ENCODE measurements around the gene UBC. TPM values are rescaled to one million over a fixed set of nuclear protein-coding genes. Genes with fewer than 3 reads are reported as not detected.
"Not testable (repeated sequence)": the region's sequence is repeated elsewhere in the genome, so short reads cannot be mapped to it uniquely, and the experiment has no call there.

Gene UBC
- total and polyA plus RNA-seq, 2 donors (not counting 1 experiment from before 2014, with no cell fraction given): 953 to 4,477 TPM

DNA sequence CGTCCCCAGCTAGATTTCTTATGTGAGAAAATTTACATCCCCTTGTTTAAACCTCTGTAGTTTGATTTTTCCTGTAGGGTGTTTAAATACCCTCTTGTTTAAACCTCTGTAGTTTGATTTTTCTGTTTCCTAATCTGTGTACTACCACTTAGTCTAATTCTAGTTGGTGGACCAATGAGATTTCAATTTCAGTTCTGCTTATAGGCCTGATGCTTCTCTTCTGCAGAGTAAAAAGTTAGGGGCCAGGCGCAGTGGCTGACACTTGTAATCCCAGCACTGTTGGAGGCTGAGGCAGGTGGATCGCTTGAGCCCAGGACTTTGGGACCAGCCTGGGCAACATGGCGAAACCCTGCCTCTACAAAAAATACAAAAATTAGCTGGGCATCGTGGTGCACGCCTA lies 11.5 kb downstream of the UBC start:
- no peak overlapping the region for H3K9ac ChIP-seq (ENCODE audit: low read length)
- CTCF ChIA-PET: interaction anchor here (0.5 to 13.4 kb wide), 4 partner anchors 8 to 133 kb away, joined by 3 to 384 read pairs (median 4); no protein-coding TSS in a partner anchor
- peak overlapping the region; percentile 27 for H3K4me3 Mint-ChIP-seq

DNA sequence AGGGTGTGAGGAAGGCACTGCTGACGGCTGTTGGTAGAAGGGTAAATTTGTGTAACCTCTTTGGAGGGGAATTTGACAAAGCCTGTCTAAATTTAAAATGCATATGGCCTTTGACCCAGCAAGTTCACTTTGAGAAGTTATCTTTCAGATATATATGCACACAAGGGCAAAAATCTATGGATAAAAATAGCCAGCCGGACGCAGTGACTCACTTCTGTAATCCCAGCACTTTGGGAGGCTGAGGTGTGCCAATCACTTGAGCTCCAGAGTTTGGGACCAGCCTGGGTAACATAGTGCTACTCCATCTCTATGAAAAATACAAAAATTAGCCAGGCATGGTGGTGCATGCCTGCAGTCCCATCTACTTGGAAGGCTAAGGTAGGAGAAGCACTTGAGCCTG lies 13.4 kb downstream of the UBC start:
- no peak overlapping the region for H3K9ac ChIP-seq (ENCODE audit: low read length)
- H3K79me2 ChIP-seq (ENCODE audit: control insufficient read depth, insufficient read depth, low read length): peaks cover 2% of the 10 kb centered on the region
- ATAC-seq (ENCODE audit: low read depth) (no peak), DNase-seq (no peak)
- TF ChIP-seq EZH2 (IDR thresholded peaks at IDR 0.05; ENCODE audit: borderline replicate concordance, insufficient read depth, low read depth, low read length, poor library complexity, severe bottlenecking): no peak
- TF ChIP-seq, protein P1, sequence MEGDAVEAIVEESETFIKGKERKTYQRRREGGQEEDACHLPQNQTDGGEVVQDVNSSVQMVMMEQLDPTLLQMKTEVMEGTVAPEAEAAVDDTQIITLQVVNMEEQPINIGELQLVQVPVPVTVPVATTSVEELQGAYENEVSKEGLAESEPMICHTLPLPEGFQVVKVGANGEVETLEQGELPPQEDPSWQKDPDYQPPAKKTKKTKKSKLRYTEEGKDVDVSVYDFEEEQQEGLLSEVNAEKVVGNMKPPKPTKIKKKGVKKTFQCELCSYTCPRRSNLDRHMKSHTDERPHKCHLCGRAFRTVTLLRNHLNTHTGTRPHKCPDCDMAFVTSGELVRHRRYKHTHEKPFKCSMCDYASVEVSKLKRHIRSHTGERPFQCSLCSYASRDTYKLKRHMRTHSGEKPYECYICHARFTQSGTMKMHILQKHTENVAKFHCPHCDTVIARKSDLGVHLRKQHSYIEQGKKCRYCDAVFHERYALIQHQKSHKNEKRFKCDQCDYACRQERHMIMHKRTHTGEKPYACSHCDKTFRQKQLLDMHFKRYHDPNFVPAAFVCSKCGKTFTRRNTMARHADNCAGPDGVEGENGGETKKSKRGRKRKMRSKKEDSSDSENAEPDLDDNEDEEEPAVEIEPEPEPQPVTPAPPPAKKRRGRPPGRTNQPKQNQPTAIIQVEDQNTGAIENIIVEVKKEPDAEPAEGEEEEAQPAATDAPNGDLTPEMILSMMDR (IDR thresholded peaks at IDR 0.05): no peak
- peak overlapping the region; percentile 37 for H3K27ac Mint-ChIP-seq
- H3K4me3 ChIP-seq (ENCODE audit: control extremely low read depth in 1 of 5, extremely low read depth in 1 of 5, insufficient read depth in 1 of 5, low read depth in 2 of 5, low read length in 4 of 5): peak overlapping the region in 1 of 5 experiments; percentile 44
- H3K27me3 Mint-ChIP-seq: no peaks in the 10 kb centered on the region
- intact Hi-C loops (cut with micrococcal nuclease): no loop called here
- H2AFZ ChIP-seq (ENCODE audit: insufficient read depth, low read depth, low read length, poor library complexity, severe bottlenecking): no peak overlapping the region
- POLR2A ChIA-PET: interaction anchor here (1.7 kb wide), 1 partner anchor 10 kb away, joined by 6 read pairs; no protein-coding TSS in a partner anchor
- CTCF ChIA-PET: interaction anchor here (1.7 to 13.4 kb wide), 5 partner anchors 11 to 869 kb away, joined by 5 to 384 read pairs (median 6); partner anchors contain the start of gene SCARB1
- no peaks in the 10 kb centered on the region for H4K20me1 ChIP-seq (ENCODE audit: control insufficient read depth, insufficient read depth, low read length, poor library complexity, severe bottlenecking)
- H3K9me3 Mint-ChIP-seq (ENCODE audit: insufficient read depth): no peaks in the 10 kb centered on the region
- peaks cover 0 to 6% (median 0%) of the 10 kb centered on the region in 3 donors for H3K9me3 ChIP-seq (ENCODE audit: control extremely low read depth in 1 of 3, control insufficient read depth in 2 of 3, insufficient read depth in 1 of 3, low read length in 2 of 3)
- H3K4me1 ChIP-seq (ENCODE audit: control insufficient read depth in 2 of 2, insufficient read depth in 2 of 2, low read length in 2 of 2): peaks cover 25 to 36% of the 10 kb centered on the region in 2 donors
- H3K4me3 Mint-ChIP-seq: no peak overlapping the region
- H3K27ac ChIP-seq (ENCODE audit: low read length in 2 of 2): no peak overlapping the region
- peak overlapping the region; percentile 45 for H3K4me2 ChIP-seq (replicated peaks; ENCODE audit: low read depth, low read length, poor library complexity, severe bottlenecking)
- peaks cover 43% of the 10 kb centered on the region for H3K4me1 Mint-ChIP-seq
- H3K36me3 ChIP-seq (replicated peaks in 1 of 2; ENCODE audit: control extremely low read depth in 1 of 2, control insufficient read depth in 1 of 2, extremely low read depth in 1 of 2, insufficient read depth in 2 of 2, low read length in 1 of 2): no peaks in the 10 kb centered on the region
- no peaks in the 10 kb centered on the region for H3K27me3 ChIP-seq (replicated peaks in 1 of 4; ENCODE audit: control extremely low read depth in 1 of 4, control insufficient read depth in 3 of 4, insufficient read depth in 4 of 4, low read length in 3 of 4)
- 40% methylated on average over 1 of the region's 3 CpGs for WGBS (ENCODE audit: insufficient coverage)

More for the DNA sequence above, 11.5 kb downstream of the UBC start:
- H3K79me2 ChIP-seq (ENCODE audit: control insufficient read depth, insufficient read depth, low read length): peaks cover 4% of the 10 kb centered on the region
- H3K27me3 ChIP-seq (replicated peaks in 1 of 4; ENCODE audit: control extremely low read depth in 1 of 4, control insufficient read depth in 3 of 4, insufficient read depth in 4 of 4, low read length in 3 of 4): no peaks in the 10 kb centered on the region
- DNase-seq (no peak), ATAC-seq (ENCODE audit: low read depth) (no peak)
- intact Hi-C loops (cut with micrococcal nuclease): no loop called here
- Mint-ChIP-seq H3K27ac (peak overlapping the region; percentile 38), H3K4me1 (peaks cover 45% of the 10 kb centered on the region), H3K9me3 (ENCODE audit: insufficient read depth) (no peaks in the 10 kb centered on the region), H3K27me3 (no peaks in the 10 kb centered on the region)
- POLR2A ChIA-PET: interaction anchor here (0.6 to 1.7 kb wide), 3 partner anchors 8 to 78 kb away, joined by 5 to 6 read pairs (median 6); no protein-coding TSS in a partner anchor
- no peak for TF ChIP-seq EZH2 (IDR thresholded peaks at IDR 0.05; ENCODE audit: borderline replicate concordance, insufficient read depth, low read depth, low read length, poor library complexity, severe bottlenecking)
- TF ChIP-seq, protein P1 (IDR thresholded peaks at IDR 0.05): no peak
- H4K20me1 ChIP-seq (ENCODE audit: control insufficient read depth, insufficient read depth, low read length, poor library complexity, severe bottlenecking): no peaks in the 10 kb centered on the region
- H3K4me2 ChIP-seq (replicated peaks; ENCODE audit: low read depth, low read length, poor library complexity, severe bottlenecking): no peak overlapping the region
- H2AFZ ChIP-seq (ENCODE audit: insufficient read depth, low read depth, low read length, poor library complexity, severe bottlenecking): no peak overlapping the region
- H3K36me3 ChIP-seq (replicated peaks in 1 of 2; ENCODE audit: control extremely low read depth in 1 of 2, control insufficient read depth in 1 of 2, extremely low read depth in 1 of 2, insufficient read depth in 2 of 2, low read length in 1 of 2): no peaks in the 10 kb centered on the region
- H3K4me3 ChIP-seq (ENCODE audit: control extremely low read depth in 1 of 5, extremely low read depth in 1 of 5, insufficient read depth in 1 of 5, low read depth in 2 of 5, low read length in 4 of 5): no peak overlapping the region
- H3K9me3 ChIP-seq (ENCODE audit: control extremely low read depth in 1 of 3, control insufficient read depth in 2 of 3, insufficient read depth in 1 of 3, low read length in 2 of 3): no peaks in the 10 kb centered on the region
- 60% methylated on average over 1 of the region's 6 CpGs for WGBS (ENCODE audit: insufficient coverage)
- no peak overlapping the region for H3K27ac ChIP-seq (ENCODE audit: low read length in 2 of 2)
- H3K4me1 ChIP-seq (ENCODE audit: control insufficient read depth in 2 of 2, insufficient read depth in 2 of 2, low read length in 2 of 2): peaks cover 29 to 40% of the 10 kb centered on the region in 2 donors

DNA sequence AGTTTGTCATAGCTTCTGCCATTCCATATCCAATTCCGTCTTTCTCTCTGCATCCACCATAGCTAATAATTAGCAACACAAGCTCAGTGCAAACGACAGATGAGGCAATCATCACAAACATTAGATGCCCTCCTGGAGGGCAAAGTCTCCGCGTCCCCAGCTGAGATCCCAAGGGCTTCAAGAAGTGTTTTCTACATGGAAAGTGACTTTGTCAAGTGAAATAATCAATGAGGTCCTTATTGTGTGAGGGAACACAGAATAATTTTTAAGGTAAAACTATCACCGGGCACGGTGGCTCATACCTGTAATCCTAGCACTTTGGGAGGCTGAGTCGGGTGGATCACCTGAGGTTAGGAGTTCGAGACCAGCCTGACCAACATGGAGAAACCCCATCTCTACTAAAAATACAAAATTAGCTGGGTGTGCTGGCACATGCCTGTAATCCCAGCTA lies 14.1 kb downstream of the UBC start:
- H3K27ac Mint-ChIP-seq; H4K20me1 ChIP-seq (ENCODE audit: control insufficient read depth, insufficient read depth, low read length, poor library complexity, severe bottlenecking); H3K4me3 ChIP-seq (ENCODE audit: control extremely low read depth in 1 of 5, extremely low read depth in 1 of 5, insufficient read depth in 1 of 5, low read depth in 2 of 5, low read length in 4 of 5); intact Hi-C loops (cut with micrococcal nuclease); ATAC-seq (ENCODE audit: low read depth); H3K4me3 Mint-ChIP-seq; H3K9me3 ChIP-seq (ENCODE audit: control extremely low read depth in 1 of 3, control insufficient read depth in 2 of 3, insufficient read depth in 1 of 3, low read length in 2 of 3); H3K27me3 ChIP-seq (replicated peaks in 1 of 4; ENCODE audit: control extremely low read depth in 1 of 4, control insufficient read depth in 3 of 4, insufficient read depth in 4 of 4, low read length in 3 of 4); H2AFZ ChIP-seq (ENCODE audit: insufficient read depth, low read depth, low read length, poor library complexity, severe bottlenecking); H3K9me3 Mint-ChIP-seq (ENCODE audit: insufficient read depth); H3K9ac ChIP-seq (ENCODE audit: low read length); H3K36me3 ChIP-seq (replicated peaks in 1 of 2; ENCODE audit: control extremely low read depth in 1 of 2, control insufficient read depth in 1 of 2, extremely low read depth in 1 of 2, insufficient read depth in 2 of 2, low read length in 1 of 2); DNase-seq; H3K27ac ChIP-seq (ENCODE audit: low read length in 2 of 2); H3K79me2 ChIP-seq (ENCODE audit: control insufficient read depth, insufficient read depth, low read length); H3K27me3 Mint-ChIP-seq; H3K4me2 ChIP-seq (replicated peaks; ENCODE audit: low read depth, low read length, poor library complexity, severe bottlenecking): not testable (repeated sequence)
- H3K4me1 Mint-ChIP-seq: peaks cover 40% of the 10 kb centered on the region
- ChIA-PET CTCF (interaction anchor here (0.9 to 13.4 kb wide), 11 partner anchors 10 to 863 kb away, joined by 3 to 384 read pairs (median 4); partner anchors contain the start of gene SCARB1), POLR2A (interaction anchor here (0.6 kb wide), 1 partner anchor 26 kb away, joined by 7 read pairs; no protein-coding TSS in a partner anchor)
- WGBS (ENCODE audit: insufficient coverage): 100% methylated on average over 1 of the region's 8 CpGs
- H3K4me1 ChIP-seq (ENCODE audit: control insufficient read depth in 2 of 2, insufficient read depth in 2 of 2, low read length in 2 of 2): peaks cover 25 to 36% of the 10 kb centered on the region in 2 donors
